Measurements from ENCODE around the gene NME7.
"Not testable (repeated sequence)": the region's sequence is repeated elsewhere in the genome, so short reads cannot be mapped to it uniquely, and the experiment has no call there.

NME7 gene

GRCh38 chr1:169212088-169212487 lies 155.5 kb downstream of the NME7 start:
- no peak for DNase-seq

GRCh38 chr1:169207797-169208520 lies 159.6 kb downstream of the NME7 start:
- no peak for DNase-seq

- DNase-seq, result no peak
Observed at GRCh38 chr1:169204157-169204556, 163.4 kb downstream of the NME7 start.

- no peak for DNase-seq
Observed at GRCh38 chr1:169202791-169203665, 164.6 kb downstream of the NME7 start.

GRCh38 chr1:169201084-169201619 lies 166.4 kb downstream of the NME7 start:
- DNase-seq, result no peak

DNA sequence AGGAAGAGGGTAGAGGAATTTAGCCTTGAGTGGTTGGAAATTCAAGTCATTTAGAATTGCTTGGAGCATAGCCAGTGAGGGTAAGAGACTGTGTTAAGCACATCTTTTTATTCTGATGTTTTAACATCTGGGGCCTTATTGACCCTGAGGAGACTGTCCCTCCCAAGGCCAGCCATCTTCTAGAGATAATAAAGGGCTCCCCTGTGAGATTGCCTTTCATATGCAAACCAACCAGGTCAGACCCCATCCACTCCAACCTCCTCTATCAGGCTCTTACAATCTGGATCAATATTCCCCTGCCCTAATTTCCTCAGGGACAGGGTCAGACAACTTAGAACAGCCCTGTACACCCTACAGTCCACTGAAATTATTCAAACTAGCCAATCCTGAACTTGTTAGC lies 167.3 kb downstream of the NME7 start:
- no peak for DNase-seq

- DNase-seq, result no peak
Observed at GRCh38 chr1:169196581-169196980, 171.0 kb downstream of the NME7 start.

DNA sequence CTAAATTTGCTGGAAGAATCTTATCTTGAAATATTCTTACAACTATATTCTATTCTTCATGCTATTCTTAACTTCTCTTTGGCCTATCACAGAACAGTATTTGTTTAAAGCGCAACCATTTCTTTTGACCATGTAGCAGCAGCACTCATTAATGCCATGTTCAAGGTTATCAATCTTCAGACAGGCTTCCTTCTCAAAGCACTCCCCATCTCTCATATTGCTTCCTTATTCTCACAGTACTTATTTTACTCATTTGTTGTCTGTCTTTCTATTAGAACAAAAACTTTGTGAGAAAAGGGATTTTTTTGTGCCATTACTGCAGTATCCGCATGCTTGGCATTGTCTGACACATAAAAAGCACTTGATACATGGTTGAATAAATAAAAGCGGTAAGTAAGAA lies 171.4 kb downstream of the NME7 start:
- no peak for DNase-seq

GRCh38 chr1:169193191-169193850 lies 174.3 kb downstream of the NME7 start:
- no peak for DNase-seq

DNA sequence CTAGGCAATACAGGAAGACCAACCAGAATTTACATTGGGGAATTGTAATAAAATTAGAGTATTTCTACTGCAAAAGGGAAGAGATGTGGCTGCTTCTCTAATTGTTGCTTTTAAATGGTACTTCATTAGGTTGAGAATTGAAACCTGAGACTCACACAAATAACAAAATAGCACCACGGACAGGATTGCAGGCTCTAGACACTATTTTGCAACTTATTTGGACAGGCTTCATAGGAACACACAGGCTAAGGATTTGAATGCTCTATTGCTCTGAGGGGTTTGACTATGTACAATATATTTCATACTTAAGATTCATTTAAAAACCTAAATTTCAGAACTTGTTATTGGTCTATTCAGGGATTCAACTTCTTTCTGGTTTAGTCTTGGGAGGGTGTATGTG lies 181.5 kb downstream of the NME7 start:
- DNase-seq, result no peak

GRCh38 chr1:169184812-169185211 lies 182.8 kb downstream of the NME7 start:
- no peak for DNase-seq

- no peak for DNase-seq
Observed at GRCh38 chr1:169180174-169180573, 187.4 kb downstream of the NME7 start.

- not testable (repeated sequence) for DNase-seq
Observed at GRCh38 chr1:169179431-169179830, 188.2 kb downstream of the NME7 start.

DNA sequence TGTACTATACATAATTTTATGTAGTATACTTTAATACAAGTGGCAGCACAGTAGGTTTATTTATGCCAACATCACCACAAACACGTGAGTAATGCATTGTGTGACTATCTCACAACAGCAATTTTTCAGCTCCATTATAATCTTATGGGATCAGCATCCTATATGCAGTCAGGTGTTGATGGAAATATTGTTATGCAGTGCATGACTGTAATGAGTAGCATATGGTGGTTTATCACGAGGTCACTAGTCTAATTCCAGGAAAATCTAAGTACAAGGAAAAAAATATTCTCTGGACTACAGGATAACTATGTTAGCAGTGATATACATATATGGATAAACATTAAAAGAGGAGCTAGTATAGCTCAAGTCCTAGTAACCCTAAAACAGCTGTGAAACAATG lies 192.1 kb downstream of the NME7 start:
- no peak for DNase-seq

- no peak for DNase-seq
Observed at GRCh38 chr1:169163059-169163458, 204.5 kb downstream of the NME7 start.

DNA sequence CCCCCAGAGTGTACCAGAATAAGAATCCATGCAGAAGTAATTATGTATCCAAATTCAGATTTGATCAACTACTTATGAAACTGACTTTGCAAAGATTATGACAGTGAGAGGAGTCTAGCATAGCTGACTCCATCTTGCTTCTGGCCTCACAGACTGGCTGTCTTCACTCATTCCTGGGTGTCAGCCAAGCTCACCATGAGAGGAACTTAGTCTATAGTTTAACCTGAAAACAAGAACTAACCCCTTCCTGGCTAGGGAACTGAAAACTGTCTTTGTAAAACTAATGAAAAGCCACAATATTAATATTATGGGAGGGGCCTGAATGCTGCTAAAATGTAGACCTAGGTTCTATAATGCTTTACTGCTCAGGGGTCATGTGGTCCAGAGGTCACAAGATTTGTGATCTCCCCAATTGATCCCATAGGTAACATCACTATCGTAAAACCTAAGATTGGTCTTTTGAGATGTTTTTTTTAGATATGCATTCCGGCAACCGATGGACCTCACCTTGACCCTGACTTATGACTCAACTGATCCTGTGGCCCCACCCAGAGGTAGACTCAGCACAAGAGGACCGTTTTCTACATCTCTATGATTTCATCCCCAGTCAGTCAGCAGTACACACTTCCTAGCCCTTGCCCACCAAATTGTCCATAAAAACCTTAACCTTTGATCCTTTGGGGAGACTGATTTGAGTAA lies 206.0 kb downstream of the NME7 start:
- no peak for DNase-seq

- DNase-seq, result no peak
Observed at GRCh38 chr1:169160845-169161495, 206.6 kb downstream of the NME7 start.

DNA sequence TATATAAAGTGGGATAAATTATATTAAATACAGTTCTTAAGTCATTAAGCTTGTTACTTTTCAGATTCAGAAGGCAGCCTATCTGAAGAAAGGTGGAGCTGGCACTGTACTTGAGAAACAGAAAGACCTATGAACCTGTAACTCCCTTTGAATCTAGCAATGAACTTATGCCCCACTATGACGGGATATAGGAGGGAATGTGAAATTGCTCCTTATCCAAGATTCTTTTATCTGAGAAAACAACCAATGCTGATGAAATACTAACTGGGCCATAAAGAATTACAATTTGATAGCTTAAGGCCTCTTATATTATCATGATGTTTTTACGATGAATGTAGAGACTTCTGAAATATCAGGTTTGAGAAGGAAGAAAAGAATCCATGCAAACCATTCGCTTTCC lies 211.0 kb downstream of the NME7 start:
- no peak for DNase-seq

DNA sequence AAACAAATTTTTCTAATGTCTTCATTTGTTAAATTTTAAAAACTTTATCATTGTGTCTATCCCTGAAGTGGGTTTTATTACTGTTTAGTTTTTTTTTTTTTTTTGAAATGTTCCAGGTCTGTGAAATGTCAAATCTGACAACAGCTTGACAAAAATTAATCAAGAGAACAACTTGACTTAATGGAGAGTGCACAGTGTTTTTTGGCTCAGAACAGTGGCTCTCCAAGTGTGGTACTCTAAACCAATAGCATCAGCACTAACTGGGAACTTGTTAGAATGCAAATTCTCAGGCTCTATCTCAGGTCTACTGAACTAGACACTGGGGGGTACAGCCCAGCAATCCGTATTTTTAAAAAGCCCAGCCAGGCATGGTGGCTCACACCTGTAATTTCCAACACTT lies 211.9 kb downstream of the NME7 start:
- no peak for DNase-seq

GRCh38 chr1:169151338-169151837 lies 216.2 kb downstream of the NME7 start:
- no peak for DNase-seq

DNA sequence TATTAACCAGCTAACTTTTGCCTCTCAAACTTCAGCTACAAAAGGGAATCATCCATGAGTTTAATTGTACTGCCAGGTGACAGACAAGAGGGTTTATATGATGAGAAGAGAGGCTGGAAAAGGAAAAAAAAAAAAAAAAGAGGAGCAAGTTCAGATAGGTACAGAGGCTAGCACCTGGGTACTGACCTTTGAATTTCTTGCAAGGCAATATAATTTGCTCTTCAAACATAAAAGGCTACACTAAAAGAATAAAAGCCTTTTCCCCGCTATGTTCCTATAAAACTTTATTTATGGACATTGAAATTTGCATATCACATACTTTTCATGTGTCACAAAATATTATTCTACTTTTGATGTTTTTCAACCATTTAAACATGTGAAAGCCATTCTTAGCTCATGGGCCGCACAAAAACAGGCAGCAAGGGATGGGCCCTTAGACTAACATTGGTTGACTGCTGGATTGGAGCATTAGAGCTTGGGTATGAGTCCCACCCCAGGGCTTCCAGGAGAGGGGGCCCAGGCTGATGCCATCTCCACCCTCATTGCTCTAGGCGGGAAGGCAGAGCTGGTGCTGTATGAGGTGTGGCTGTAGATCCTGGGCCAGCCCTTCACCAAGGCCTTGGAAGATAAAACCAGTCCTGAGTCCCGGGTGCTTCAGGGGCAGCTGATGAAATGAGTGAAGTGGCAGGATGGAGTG lies 216.8 kb downstream of the NME7 start:
- DNase-seq, result no peak

Measured in activated naive CD4-positive, alpha-beta T cell (primary cell).